Measurements from ENCODE around the gene MTHFD2L. TPM values are rescaled to one million over a fixed set of nuclear protein-coding genes. Genes with fewer than 3 reads are reported as not detected.
A peak's percentile ranks its signal among the peaks of the same experiment; 100 is the strongest.
"Not testable (repeated sequence)": the region's sequence is repeated elsewhere in the genome, so short reads cannot be mapped to it uniquely, and the experiment has no call there.

Gene MTHFD2L
- 11.1 and 19.7 TPM in 2 replicates for total RNA-seq (2014; rRNA removed)
- 3.2 TPM for polyA plus RNA-seq (2012)

GRCh38 chr4:74157561-74158465 lies at the start of gene MTHFD2L:
MTHFD2L (plus strand) TSS chr4:74158118; CDS start chr4:74158139, 21 bp downstream.
- DNase-seq (ENCODE audit: low read depth): peak; percentile 96

DNA sequence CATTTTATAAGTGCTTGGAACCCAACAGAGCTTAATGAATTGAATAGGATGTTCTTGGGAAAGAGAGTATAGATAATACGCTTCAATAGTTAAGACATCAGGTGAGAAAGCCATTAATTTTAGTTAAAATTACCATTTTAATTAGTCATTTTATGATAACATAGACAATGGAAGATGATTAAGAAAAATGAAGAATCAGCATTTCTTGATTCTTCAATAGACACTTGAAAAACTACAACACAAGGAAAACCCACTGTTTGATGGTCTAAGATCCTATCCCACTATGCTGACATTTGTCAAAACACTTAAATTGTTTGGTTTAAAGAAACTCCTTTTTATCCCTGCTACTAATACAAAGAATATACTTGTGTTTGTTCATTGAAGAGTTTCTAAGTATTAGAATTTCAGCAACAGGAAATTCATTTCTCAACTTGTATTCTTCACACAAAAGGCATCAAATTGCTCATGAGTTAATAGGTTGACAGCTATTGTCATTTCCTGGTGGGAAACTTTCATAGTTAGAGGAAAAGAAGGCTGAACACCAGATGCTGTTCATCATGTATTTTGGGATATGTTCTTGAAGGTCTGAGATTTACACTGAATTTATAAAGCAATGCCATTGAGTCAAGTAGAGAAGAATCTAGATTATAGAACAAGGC lies 49.3 kb upstream of the MTHFD2L start:
- no peak for DNase-seq (ENCODE audit: low read depth)

GRCh38 chr4:74109116-74109869 lies 48.6 kb upstream of the MTHFD2L start:
- DNase-seq (ENCODE audit: low read depth): peak; percentile 96

GRCh38 chr4:74109870-74110605 lies 47.9 kb upstream of the MTHFD2L start:
- peak; percentile 95 for DNase-seq (ENCODE audit: low read depth)

GRCh38 chr4:74110670-74111069 lies 47.2 kb upstream of the MTHFD2L start:
- no peak for DNase-seq (ENCODE audit: low read depth)

DNA sequence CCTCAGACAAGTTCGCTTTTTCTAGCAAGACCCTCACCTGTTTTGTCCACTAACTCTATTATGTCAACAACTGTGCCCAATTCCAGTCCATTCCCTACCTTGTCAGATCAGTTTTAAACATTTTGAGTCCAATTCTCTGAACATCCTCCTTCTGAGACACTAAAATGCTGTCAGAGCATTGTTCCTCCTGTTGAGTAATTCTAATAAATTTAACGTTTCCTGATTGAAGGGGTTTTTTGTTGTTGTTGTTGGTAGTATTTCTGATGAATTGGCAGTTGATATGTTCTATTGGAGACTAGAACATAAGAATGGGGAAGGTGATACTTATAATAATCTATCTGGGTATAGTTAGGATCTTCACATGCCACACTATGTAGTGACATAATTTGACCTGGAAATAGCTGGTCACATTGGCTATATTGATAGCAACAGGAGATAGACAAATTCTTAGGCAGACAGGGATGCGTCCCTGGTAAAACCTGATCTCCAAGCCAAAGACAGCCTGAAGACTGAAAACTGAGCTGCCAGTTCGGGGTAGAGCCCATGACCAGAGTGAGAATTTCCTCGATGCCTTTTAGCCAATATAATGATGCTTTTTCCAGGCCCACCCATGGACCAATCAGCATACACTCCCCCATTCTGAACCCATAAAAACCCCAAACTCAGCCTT lies 46.5 kb upstream of the MTHFD2L start:
- no peak for DNase-seq (ENCODE audit: low read depth)

DNA sequence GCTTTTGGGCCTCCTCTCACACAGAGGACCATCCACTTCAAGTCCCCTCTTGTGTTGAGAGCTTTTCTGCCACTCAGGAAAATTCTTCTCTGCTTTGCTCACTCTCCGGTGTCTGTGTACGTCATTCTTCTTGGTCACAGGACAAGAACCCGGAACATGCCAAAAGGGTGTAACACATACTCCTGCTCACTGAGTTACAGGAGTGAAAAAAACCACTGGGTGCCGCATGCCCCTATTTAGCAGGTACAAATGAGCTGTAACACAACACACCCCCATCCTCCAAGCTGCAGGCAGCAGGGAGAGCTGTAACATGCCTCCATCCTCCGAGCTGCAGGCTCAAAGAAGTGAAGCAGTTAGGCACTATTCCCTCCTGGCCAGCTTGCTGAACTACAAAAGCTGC lies 45.9 kb upstream of the MTHFD2L start:
- no peak for DNase-seq (ENCODE audit: low read depth)

DNA sequence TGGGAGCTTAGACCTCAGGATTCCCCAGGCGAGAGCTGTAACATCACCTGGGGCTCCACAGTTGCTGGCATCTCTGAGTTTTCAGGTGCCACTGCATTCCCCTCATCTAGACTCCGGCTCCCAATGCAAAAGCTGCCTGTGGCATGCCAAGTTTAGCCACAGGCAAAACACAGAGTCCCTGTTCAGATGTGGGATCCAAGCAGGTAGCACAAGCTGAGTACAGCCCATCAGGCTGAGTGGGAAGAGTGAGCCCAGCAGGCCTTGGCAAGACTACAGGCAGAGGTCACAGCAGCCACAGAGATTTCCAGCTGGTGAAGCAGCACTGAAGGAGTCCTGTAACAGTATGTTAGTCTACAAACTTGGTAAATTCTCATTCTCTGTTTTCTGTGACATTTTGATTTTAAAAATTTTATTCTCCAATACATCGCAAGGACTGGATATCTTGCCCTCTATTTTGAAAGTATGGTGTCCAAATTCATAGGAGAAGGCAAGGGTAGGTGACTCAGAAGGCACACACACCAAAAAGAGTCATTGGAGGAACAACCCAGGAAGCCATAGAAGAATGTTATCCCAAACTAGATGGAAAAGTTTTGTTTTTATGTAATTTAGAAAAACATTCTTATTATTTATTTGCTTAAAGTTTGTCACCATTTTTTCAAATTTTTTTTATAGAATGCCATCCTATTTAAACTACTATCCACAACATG lies 45.4 kb upstream of the MTHFD2L start:
- DNase-seq (ENCODE audit: low read depth): no peak

DNA sequence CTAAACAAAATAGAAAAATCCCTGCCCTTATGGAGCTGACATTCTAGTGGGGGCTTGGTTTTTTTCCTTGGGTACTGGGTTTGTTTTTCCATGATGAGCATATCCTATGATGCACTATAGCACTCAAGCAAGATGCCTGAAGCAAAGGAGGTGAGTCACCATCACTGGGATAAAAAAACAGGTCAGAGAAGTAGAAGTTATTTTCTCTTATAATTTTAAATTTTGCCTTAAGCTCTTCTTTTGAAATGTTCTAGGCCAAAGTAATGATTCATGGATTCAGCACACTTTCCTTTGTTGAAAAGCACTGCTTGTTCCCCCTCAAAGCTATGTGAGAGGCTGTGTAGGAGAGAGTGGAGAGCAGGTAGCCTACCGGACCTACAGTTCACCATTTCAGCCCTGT lies 43.7 kb upstream of the MTHFD2L start:
- DNase-seq (ENCODE audit: low read depth): peak; percentile 80

DNA sequence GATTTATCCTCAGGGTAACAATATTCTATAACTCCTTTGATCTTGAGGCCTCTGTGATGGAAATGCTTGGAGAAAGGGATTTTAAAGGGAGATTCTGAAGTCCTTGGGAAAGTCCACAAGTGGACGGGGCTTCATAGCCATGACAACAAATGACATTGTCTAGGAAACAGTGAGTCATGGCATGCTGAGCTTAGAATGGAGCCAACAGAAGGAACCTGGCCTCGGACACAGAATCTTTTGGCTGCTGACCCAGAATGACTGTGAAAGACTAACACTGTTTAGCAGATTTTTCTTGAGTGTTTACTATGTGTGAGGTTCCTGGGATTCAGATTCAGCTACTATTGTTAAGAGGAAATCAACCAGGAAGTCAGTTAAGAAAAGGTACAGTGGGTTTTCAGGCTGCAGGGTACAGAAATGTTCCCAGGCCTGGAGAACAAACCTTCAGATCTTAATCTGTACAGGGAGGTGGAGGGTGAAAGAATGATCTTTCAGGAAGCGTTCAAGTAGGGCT lies 40.8 kb upstream of the MTHFD2L start:
- DNase-seq (ENCODE audit: low read depth): peak; percentile 95

- no peak for DNase-seq (ENCODE audit: low read depth)
Measured at GRCh38 chr4:74118600-74119338, 39.1 kb upstream of the MTHFD2L start.

- no peak for DNase-seq (ENCODE audit: low read depth)
Measured at GRCh38 chr4:74120086-74120485, 37.8 kb upstream of the MTHFD2L start.

GRCh38 chr4:74121643-74122579 lies 36.0 kb upstream of the MTHFD2L start:
- no peak for DNase-seq (ENCODE audit: low read depth)

DNA sequence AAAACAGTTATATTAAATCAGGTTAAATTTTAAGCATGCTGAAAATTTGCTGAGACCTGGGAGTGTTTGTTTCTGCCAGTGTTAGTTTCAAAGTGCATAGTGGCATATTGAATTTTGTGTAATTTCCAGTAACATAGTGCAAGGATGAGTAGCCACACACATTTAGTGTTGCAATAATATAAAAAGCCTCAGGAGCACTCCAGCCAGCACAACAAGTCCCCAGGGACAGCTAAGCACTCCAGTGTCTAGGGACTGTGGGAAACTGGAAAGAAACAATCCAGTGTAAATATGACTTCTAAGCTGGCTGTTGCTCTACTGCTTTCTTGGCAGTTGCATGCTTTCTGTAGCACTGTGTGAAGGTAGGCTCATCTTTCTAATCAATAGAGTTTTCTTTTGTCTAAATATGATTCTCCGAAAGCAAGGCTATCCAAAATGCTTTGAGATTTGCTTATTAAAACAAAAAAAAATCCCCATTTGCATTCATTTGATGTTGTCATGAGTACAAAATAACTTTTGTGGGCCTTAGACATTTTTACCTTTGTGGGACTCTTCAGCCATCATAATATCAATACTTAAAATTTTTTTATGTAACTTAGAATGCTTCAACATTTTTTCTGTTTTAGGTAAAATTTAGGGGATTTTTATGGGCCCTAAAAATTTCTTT lies 34.7 kb upstream of the MTHFD2L start:
- peak; percentile 93 for DNase-seq (ENCODE audit: low read depth)

DNA sequence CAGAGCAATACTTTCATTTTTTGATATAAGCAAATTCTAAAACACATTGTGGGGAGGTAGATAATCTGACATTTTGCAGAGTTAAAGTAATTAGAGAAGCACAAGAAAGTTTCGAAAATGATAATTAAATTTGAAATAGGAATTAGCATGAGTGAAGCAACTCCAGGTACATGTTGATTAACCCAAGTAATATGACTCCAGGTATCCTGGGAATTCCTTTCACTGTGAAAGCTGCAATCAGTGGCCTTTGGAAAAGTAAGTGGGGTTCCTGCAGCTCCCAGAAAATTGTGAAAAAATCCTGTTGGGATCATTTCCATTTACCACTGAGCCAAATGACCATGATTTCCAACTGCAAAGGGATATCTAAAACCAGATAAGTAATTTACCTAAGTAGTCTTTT lies 32.9 kb upstream of the MTHFD2L start:
- no peak for DNase-seq (ENCODE audit: low read depth)

- no peak for DNase-seq (ENCODE audit: low read depth)
Measured at GRCh38 chr4:74127745-74128144, 30.2 kb upstream of the MTHFD2L start.

DNA sequence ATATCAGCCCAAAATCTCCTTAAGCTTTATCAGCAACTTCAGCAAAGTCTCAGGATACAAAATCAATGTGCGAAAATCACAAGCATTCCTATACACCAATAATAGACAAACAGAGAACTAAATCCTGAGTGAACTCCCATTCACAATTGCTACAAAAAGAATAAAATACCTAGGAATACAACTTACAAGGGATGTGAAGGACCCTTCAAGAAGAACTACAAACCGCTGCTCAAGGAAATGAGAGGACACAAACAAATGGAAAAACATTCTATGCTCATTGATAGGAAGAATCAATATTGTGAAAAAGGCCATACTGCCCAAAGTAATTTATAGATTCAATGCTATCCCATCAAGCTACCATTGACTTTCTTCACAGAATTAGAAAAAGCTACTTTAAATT lies 27.1 kb upstream of the MTHFD2L start:
- not testable (repeated sequence) for DNase-seq (ENCODE audit: low read depth)

All from LHCN-M2 (cell line).